Omental fat pad (tissue), 4 donors: ENCODE data around the gene RIN3. TPM values are rescaled to one million over a fixed set of nuclear protein-coding genes. Genes with fewer than 3 reads are reported as not detected.

Source experiments
- ATAC-seq: fragments of 150-250 bp; one replicate; pipeline ENCODE4 v1.9.1; 2016; ENCODE audit warnings: mild to moderate bottlenecking, moderate library complexity; ENCODE audit not compliant: low FRiP score
- DNase-seq: peaks from one replicate; pipeline ENCODE4 v3.0.0-alpha.2; 2019; ENCODE audit warnings: low spot score
- CTCF ChIP-seq, 3 donors: fragments of 450-650 bp; IDR thresholded peaks; one replicate each; pipeline ENCODE4 v1.5.1; 2016 to 2017; ENCODE audit warnings: antibody characterized with exemption in 3 of 3, mild to moderate bottlenecking in 3 of 3, moderate library complexity in 2 of 3
- total RNA-seq, 4 donors: library from RNA; depleted of rRNA; stranded (reverse); fragments of >200 nt; gene quantifications; one replicate each; pipeline ENCODE4 v1.1.0, GENCODE V29; 2016

The RIN3 gene
- total RNA-seq, 4 donors from 2014 or later, result 11.6 to 36.3 (median 20.2) TPM

GRCh38 chr14:92577321-92577742 is 63.8 kb downstream of the RIN3 start:
- TF ChIP-seq CTCF (IDR thresholded peaks at IDR 0.05), result no peak
- ATAC-seq, result no peak
- DNase-seq, result no peak

- no peak for DNase-seq
- TF ChIP-seq CTCF (IDR thresholded peaks at IDR 0.05), result no peak
Measured at GRCh38 chr14:92578511-92578910, 64.9 kb downstream of the RIN3 start.

GRCh38 chr14:92579244-92579936 is 65.8 kb downstream of the RIN3 start:
- no peak for ATAC-seq
- TF ChIP-seq CTCF (IDR thresholded peaks at IDR 0.05), result no peak
- DNase-seq, result no peak

More at GRCh38 chr14:92578511-92578910, 64.9 kb downstream of the RIN3 start:
- ATAC-seq, result no peak

- TF ChIP-seq CTCF (IDR thresholded peaks at IDR 0.05), result no peak
Measured at GRCh38 chr14:92581206-92581605, 67.6 kb downstream of the RIN3 start.

GRCh38 chr14:92581966-92582566 is 68.5 kb downstream of the RIN3 start:
- no peak for DNase-seq
- TF ChIP-seq CTCF (IDR thresholded peaks at IDR 0.05), result no peak
- no peak for ATAC-seq

More at GRCh38 chr14:92581206-92581605, 67.6 kb downstream of the RIN3 start:
- DNase-seq (no peak), ATAC-seq (no peak)

- TF ChIP-seq CTCF (IDR thresholded peaks at IDR 0.05), result no peak
- ATAC-seq, result no peak
- DNase-seq, result no peak
Measured at GRCh38 chr14:92582706-92583452, 69.3 kb downstream of the RIN3 start.
